Measurements from ENCODE around the gene SGIP1.

- no peak for TF ChIP-seq EZH2 (IDR thresholded peaks at IDR 0.05; ENCODE audit: insufficient read depth, poor library complexity, severe bottlenecking)
- TF ChIP-seq EZH2phosphoT487 (IDR thresholded peaks at IDR 0.05; ENCODE audit: insufficient read depth, low read depth), result no peak
Observed at GRCh38 chr1:66526036-66526435, 7.9 kb upstream of the SGIP1 start.
